ENCODE data around the gene BEX4. TPM values are rescaled to one million over a fixed set of nuclear protein-coding genes. Genes with fewer than 3 reads are reported as not detected.
A peak's percentile ranks its signal among the peaks of the same experiment; 100 is the strongest.

BEX4 gene
- total RNA-seq, 5 donors from 2014 or later (not counting 1 experiment from before 2014, with no cell fraction given) = 23.8 to 53.6 (median 29.4) TPM

GRCh38 chrX:103250977-103251376, 36.1 kb downstream of the BEX4 start:
- Histone ChIP-seq H3K9me3 (no peaks in the 10 kb centered on the region), H3K27me3 (replicated peaks in 1 of 2; ENCODE audit: control insufficient read depth in 2 of 2, extremely low read depth in 1 of 2, insufficient read depth in 2 of 2, low read length in 1 of 2) (no peaks in the 10 kb centered on the region), H3K4me1 (ENCODE audit: control insufficient read depth in 1 of 2, extremely low read depth in 1 of 2, insufficient read depth in 2 of 2, low read length in 2 of 2) (peaks cover 0 to 14% of the 10 kb centered on the region in 2 experiments), H3K4me3 (ENCODE audit: control insufficient read depth in 1 of 2, extremely low read depth in 1 of 2, low read length in 1 of 2) (no peak overlapping the region), H3K27ac (ENCODE audit: low read length) (no peak overlapping the region), H3K36me3 (ENCODE audit: control insufficient read depth in 2 of 2, extremely low read depth in 1 of 2, insufficient read depth in 1 of 2, low read length in 1 of 2) (no peaks in the 10 kb centered on the region)
- peaks cover 15 to 27% (median 24%) of the 10 kb centered on the region in 3 donors for H3K4me1 Mint-ChIP-seq
- H3K36me3 Mint-ChIP-seq = peaks cover 2% of the 10 kb centered on the region
- ATAC-seq (replicated peaks in 1 of 4) (no peak), DNase-seq (no peak)
- H3K4me3 Mint-ChIP-seq = no peak overlapping the region
- no peaks in the 10 kb centered on the region for H3K9me3 Mint-ChIP-seq
- H3K27ac Mint-ChIP-seq = no peak overlapping the region
- ChIA-PET CTCF (no interaction called here), POLR2A (no interaction called here)
- peaks cover 0 to 17% of the 10 kb centered on the region in 2 donors for H3K27me3 Mint-ChIP-seq
- no CpG with 5 or more reads among the region's 5 CpGs for WGBS (ENCODE audit: insufficient coverage)

GRCh38 chrX:103253608-103254007, 38.7 kb downstream of the BEX4 start:
- Mint-ChIP-seq H3K9me3 (no peaks in the 10 kb centered on the region), H3K4me3 (peak overlapping the region; percentile 88 to 98 (median 96)), H3K27me3 (peaks cover 0 to 17% of the 10 kb centered on the region in 2 donors), H3K4me1 (peaks cover 15 to 28% (median 24%) of the 10 kb centered on the region in 3 donors), H3K27ac (peak overlapping the region; percentile 92 to 96), H3K36me3 (peaks cover 2% of the 10 kb centered on the region)
- Histone ChIP-seq H3K9me3 (no peaks in the 10 kb centered on the region), H3K27me3 (replicated peaks in 1 of 2; ENCODE audit: control insufficient read depth in 2 of 2, extremely low read depth in 1 of 2, insufficient read depth in 2 of 2, low read length in 1 of 2) (no peaks in the 10 kb centered on the region), H3K36me3 (ENCODE audit: control insufficient read depth in 2 of 2, extremely low read depth in 1 of 2, insufficient read depth in 1 of 2, low read length in 1 of 2) (no peaks in the 10 kb centered on the region), H3K4me1 (ENCODE audit: control insufficient read depth in 1 of 2, extremely low read depth in 1 of 2, insufficient read depth in 2 of 2, low read length in 2 of 2) (peaks cover 0 to 14% of the 10 kb centered on the region in 2 experiments), H3K4me3 (ENCODE audit: control insufficient read depth in 1 of 2, extremely low read depth in 1 of 2, low read length in 1 of 2) (peak overlapping the region; percentile 82 to 84), H3K27ac (ENCODE audit: low read length) (peak overlapping the region; percentile 85)
- WGBS (ENCODE audit: insufficient coverage) = no CpG with 5 or more reads among the region's 8 CpGs
- ChIA-PET CTCF (interaction anchor here in 1 of 2 donors (0.6 kb wide), 1 partner anchor 353 kb away, joined by 3 read pairs; no protein-coding TSS in a partner anchor), POLR2A (interaction anchor here in 1 of 2 donors (0.5 kb wide), 1 partner anchor 42 kb away, joined by 4 read pairs; no protein-coding TSS in a partner anchor)
- no peak for ATAC-seq (replicated peaks in 1 of 4)
- no peak for DNase-seq

- ChIA-PET CTCF (no interaction called here), POLR2A (interaction anchor here in 1 of 2 donors (0.5 kb wide), 1 partner anchor 42 kb away, joined by 4 read pairs; no protein-coding TSS in a partner anchor)
- Mint-ChIP-seq H3K36me3 (peaks cover 2% of the 10 kb centered on the region), H3K27me3 (peaks cover 0 to 17% of the 10 kb centered on the region in 2 donors), H3K9me3 (no peaks in the 10 kb centered on the region), H3K27ac (peak overlapping the region; percentile 92 to 96), H3K4me3 (peak overlapping the region; percentile 88 to 98 (median 96)), H3K4me1 (peaks cover 15 to 28% (median 24%) of the 10 kb centered on the region in 3 donors)
- peak overlapping the region; percentile 85 for H3K27ac ChIP-seq (ENCODE audit: low read length)
- ATAC-seq (replicated peaks in 1 of 4) (peak; percentile 24 to 66 (median 52)), DNase-seq (peak in 13 of 35 experiments; percentile 2 to 48 (median 7))
- H3K4me3 ChIP-seq (ENCODE audit: control insufficient read depth in 1 of 2, extremely low read depth in 1 of 2, low read length in 1 of 2) = peak overlapping the region; percentile 82 to 84
- 0% methylated on average over 3 of the region's 22 CpGs for WGBS (ENCODE audit: insufficient coverage)
- peaks cover 0 to 14% of the 10 kb centered on the region in 2 experiments for H3K4me1 ChIP-seq (ENCODE audit: control insufficient read depth in 1 of 2, extremely low read depth in 1 of 2, insufficient read depth in 2 of 2, low read length in 2 of 2)
- H3K27me3 ChIP-seq (replicated peaks in 1 of 2; ENCODE audit: control insufficient read depth in 2 of 2, extremely low read depth in 1 of 2, insufficient read depth in 2 of 2, low read length in 1 of 2) = no peaks in the 10 kb centered on the region
- H3K36me3 ChIP-seq (ENCODE audit: control insufficient read depth in 2 of 2, extremely low read depth in 1 of 2, insufficient read depth in 1 of 2, low read length in 1 of 2) = no peaks in the 10 kb centered on the region
- no peaks in the 10 kb centered on the region for H3K9me3 ChIP-seq
Observed at GRCh38 chrX:103254171-103254824, 39.4 kb downstream of the BEX4 start.

GRCh38 chrX:103254921-103255493, 40.1 kb downstream of the BEX4 start, which contains the start of gene TCEAL8:
TCEAL8 (minus strand) TSS chrX:103255155; CDS start chrX:103253979, 1,176 bp downstream.
- ChIA-PET POLR2A (no interaction called here), CTCF (interaction anchor here (0.6 kb wide), 2 partner anchors 186 to 1099 kb away, joined by 3 read pairs; partner anchors contain the start of gene BEX5 (in 1 of the 2))
- H3K4me1 ChIP-seq (ENCODE audit: control insufficient read depth in 1 of 2, extremely low read depth in 1 of 2, insufficient read depth in 2 of 2, low read length in 2 of 2) = peaks cover 0 to 14% of the 10 kb centered on the region in 2 experiments
- H3K9me3 ChIP-seq = no peaks in the 10 kb centered on the region
- ATAC-seq (replicated peaks in 1 of 4) (peak; percentile 82 to 95 (median 86)), DNase-seq (peak; percentile 25 to 81 (median 50))
- peak within 1 kb of the TSS; percentile 85 for H3K27ac ChIP-seq (ENCODE audit: low read length)
- peaks cover 2% of the 10 kb centered on the region for H3K36me3 Mint-ChIP-seq
- 0% methylated on average over 9 of the region's 22 CpGs for WGBS (ENCODE audit: insufficient coverage)
- H3K4me3 Mint-ChIP-seq = peak within 1 kb of the TSS; percentile 88 to 98 (median 96)
- H3K27me3 Mint-ChIP-seq = peaks cover 0 to 17% of the 10 kb centered on the region in 2 donors
- H3K4me3 ChIP-seq (ENCODE audit: control insufficient read depth in 1 of 2, extremely low read depth in 1 of 2, low read length in 1 of 2) = peak within 1 kb of the TSS; percentile 82 to 84
- no peaks in the 10 kb centered on the region for H3K27me3 ChIP-seq (replicated peaks in 1 of 2; ENCODE audit: control insufficient read depth in 2 of 2, extremely low read depth in 1 of 2, insufficient read depth in 2 of 2, low read length in 1 of 2)
- H3K27ac Mint-ChIP-seq = peak within 1 kb of the TSS; percentile 92 to 96
- peaks cover 15 to 28% (median 24%) of the 10 kb centered on the region in 3 donors for H3K4me1 Mint-ChIP-seq
- H3K36me3 ChIP-seq (ENCODE audit: control insufficient read depth in 2 of 2, extremely low read depth in 1 of 2, insufficient read depth in 1 of 2, low read length in 1 of 2) = no peaks in the 10 kb centered on the region
- no peaks in the 10 kb centered on the region for H3K9me3 Mint-ChIP-seq

- no peak overlapping the region for H3K4me3 Mint-ChIP-seq
- POLR2A ChIA-PET = no interaction called here
Observed at GRCh38 chrX:103256651-103257050, 41.7 kb downstream of the BEX4 start.

GRCh38 chrX:103258275-103258674, 43.4 kb downstream of the BEX4 start:
- H3K9me3 ChIP-seq = no peaks in the 10 kb centered on the region
- ChIA-PET CTCF (interaction anchor here in 1 of 2 donors (0.5 kb wide), 1 partner anchor 46 kb away, joined by 5 read pairs; no protein-coding TSS in a partner anchor), POLR2A (interaction anchor here in 1 of 2 donors (0.6 kb wide), 1 partner anchor 338 kb away, joined by 3 read pairs; no protein-coding TSS in a partner anchor)
- ATAC-seq (replicated peaks in 1 of 4) = no peak
- peaks cover 14 to 28% (median 21%) of the 10 kb centered on the region in 3 donors for H3K4me1 Mint-ChIP-seq
- H3K27me3 ChIP-seq (replicated peaks in 1 of 2; ENCODE audit: control insufficient read depth in 2 of 2, extremely low read depth in 1 of 2, insufficient read depth in 2 of 2, low read length in 1 of 2) = no peaks in the 10 kb centered on the region
- no peaks in the 10 kb centered on the region for H3K36me3 ChIP-seq (ENCODE audit: control insufficient read depth in 2 of 2, extremely low read depth in 1 of 2, insufficient read depth in 1 of 2, low read length in 1 of 2)
- no peak overlapping the region for H3K27ac ChIP-seq (ENCODE audit: low read length)
- H3K36me3 Mint-ChIP-seq = peaks cover 2% of the 10 kb centered on the region
- H3K4me3 ChIP-seq (ENCODE audit: control insufficient read depth in 1 of 2, extremely low read depth in 1 of 2, low read length in 1 of 2) = no peak overlapping the region
- no peak for DNase-seq
- no peak overlapping the region for H3K4me3 Mint-ChIP-seq
- H3K4me1 ChIP-seq (ENCODE audit: control insufficient read depth in 1 of 2, extremely low read depth in 1 of 2, insufficient read depth in 2 of 2, low read length in 2 of 2) = peaks cover 0 to 14% of the 10 kb centered on the region in 2 experiments
- H3K9me3 Mint-ChIP-seq = no peaks in the 10 kb centered on the region
- H3K27me3 Mint-ChIP-seq = peaks cover under 1 to 22% of the 10 kb centered on the region in 2 donors
- no peak overlapping the region for H3K27ac Mint-ChIP-seq

More at GRCh38 chrX:103256651-103257050, 41.7 kb downstream of the BEX4 start:
- H3K27ac ChIP-seq (ENCODE audit: low read length) = no peak overlapping the region
- H3K27me3 Mint-ChIP-seq = peaks cover 0 to 22% of the 10 kb centered on the region in 2 donors
- H3K4me3 ChIP-seq (ENCODE audit: control insufficient read depth in 1 of 2, extremely low read depth in 1 of 2, low read length in 1 of 2) = no peak overlapping the region
- no peak overlapping the region for H3K27ac Mint-ChIP-seq
- H3K36me3 Mint-ChIP-seq = peaks cover 2% of the 10 kb centered on the region
- DNase-seq = no peak
- H3K27me3 ChIP-seq (replicated peaks in 1 of 2; ENCODE audit: control insufficient read depth in 2 of 2, extremely low read depth in 1 of 2, insufficient read depth in 2 of 2, low read length in 1 of 2) = no peaks in the 10 kb centered on the region
- no peaks in the 10 kb centered on the region for H3K9me3 ChIP-seq
- no peaks in the 10 kb centered on the region for H3K9me3 Mint-ChIP-seq
- peaks cover 15 to 28% (median 24%) of the 10 kb centered on the region in 3 donors for H3K4me1 Mint-ChIP-seq
- ATAC-seq (replicated peaks in 1 of 4) = no peak
- no peaks in the 10 kb centered on the region for H3K36me3 ChIP-seq (ENCODE audit: control insufficient read depth in 2 of 2, extremely low read depth in 1 of 2, insufficient read depth in 1 of 2, low read length in 1 of 2)
- CTCF ChIA-PET = no interaction called here
- H3K4me1 ChIP-seq (ENCODE audit: control insufficient read depth in 1 of 2, extremely low read depth in 1 of 2, insufficient read depth in 2 of 2, low read length in 2 of 2) = peaks cover 0 to 14% of the 10 kb centered on the region in 2 experiments

All from T-cell (primary cell).